HG02588 (cell line): ENCODE measurements around the gene TMEM98.
"Not testable (repeated sequence)": the region's sequence is repeated elsewhere in the genome, so short reads cannot be mapped to it uniquely, and the experiment has no call there.

Experiments
- ATAC-seq: cut with Tn5 transposase; IDR thresholded peaks from one replicate; pipeline ENCODE4 v1.9.1; 2021; ENCODE audit warnings: mild to moderate bottlenecking, moderate library complexity; ENCODE audit not compliant: unreplicated experiment

The TMEM98 gene

DNA sequence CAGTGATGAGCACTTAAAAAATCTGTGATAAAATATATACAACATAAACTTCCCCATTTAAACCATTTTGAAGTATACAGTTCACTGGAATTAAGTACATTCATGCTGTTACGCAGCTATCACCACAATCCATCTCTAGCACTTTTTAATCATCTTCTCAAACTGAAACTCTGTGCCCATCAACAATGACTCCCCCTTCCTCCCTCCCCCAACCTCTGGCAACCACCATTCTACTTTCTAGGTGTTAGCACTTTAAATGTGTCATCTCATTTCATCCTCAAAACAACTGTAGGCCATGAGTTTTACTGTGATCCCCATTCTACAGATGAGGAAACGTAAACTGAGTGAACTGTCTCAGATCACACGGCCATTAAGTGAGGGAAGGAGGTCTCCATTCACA, 13.8 kb upstream of the TMEM98 start:
- no peak for ATAC-seq

DNA sequence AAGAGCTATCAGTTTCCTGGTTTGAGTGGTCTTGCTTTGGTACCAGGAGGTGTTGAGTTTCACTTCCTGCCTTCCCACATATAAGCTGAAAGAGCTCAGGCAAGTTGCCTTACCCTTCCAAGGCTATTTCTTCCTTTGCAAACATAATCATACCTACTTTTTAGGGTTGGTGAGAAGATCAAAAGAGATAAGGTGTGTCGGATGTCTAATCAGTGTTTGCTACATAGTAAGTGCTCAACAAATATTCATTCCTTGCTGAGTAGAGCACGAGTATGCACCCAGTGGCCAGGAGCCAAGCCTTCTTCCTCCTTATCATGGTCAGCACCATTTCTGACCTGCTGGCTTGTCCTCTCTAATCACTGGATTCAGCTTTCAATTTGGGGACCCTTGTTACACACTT, 12.7 kb upstream of the TMEM98 start:
- ATAC-seq: no peak

GRCh38 chr17:32916134-32916533, 11.8 kb upstream of the TMEM98 start:
- no peak for ATAC-seq

GRCh38 chr17:32917081-32917480, 10.9 kb upstream of the TMEM98 start:
- ATAC-seq: no peak

DNA sequence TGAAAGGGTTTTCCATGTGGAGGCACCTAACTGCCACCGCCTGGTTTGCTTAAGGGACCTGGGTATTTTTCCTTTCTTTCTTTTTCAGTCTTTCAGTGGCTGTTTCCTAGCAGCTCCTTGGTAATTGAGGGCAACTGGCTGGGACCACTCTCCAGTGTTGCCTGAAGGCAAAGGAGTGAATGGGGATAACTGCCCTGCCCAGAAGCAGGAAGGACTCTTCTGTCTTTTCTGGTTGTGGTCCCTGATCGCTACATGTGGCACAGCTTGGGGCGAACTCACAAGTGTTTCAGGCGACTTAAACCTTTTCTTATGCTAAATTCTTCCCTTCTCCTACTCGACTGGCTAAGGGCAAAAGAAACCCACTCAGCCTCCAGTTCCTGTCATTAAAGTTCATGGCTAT, 10.1 kb upstream of the TMEM98 start:
- ATAC-seq: no peak

DNA sequence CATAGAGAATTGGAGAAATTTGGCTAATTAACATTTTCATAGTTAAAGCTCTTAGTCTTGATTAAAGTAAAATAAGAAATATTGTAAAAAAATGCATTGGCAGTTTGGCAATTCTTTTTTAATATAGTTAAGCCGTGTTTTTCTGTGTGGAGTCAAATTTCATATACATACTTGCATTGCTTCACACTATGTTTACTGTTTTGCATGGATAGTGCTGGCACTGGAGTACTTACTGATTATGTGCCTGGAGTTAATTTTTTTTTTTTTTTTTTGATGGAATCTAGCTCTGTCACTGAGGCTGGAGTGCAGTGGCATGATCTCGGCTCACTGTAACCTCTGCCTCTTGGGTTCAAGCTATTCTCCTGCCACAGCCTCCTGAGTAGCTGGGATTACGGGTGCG, 8.1 kb upstream of the TMEM98 start:
- ATAC-seq: not testable (repeated sequence)

DNA sequence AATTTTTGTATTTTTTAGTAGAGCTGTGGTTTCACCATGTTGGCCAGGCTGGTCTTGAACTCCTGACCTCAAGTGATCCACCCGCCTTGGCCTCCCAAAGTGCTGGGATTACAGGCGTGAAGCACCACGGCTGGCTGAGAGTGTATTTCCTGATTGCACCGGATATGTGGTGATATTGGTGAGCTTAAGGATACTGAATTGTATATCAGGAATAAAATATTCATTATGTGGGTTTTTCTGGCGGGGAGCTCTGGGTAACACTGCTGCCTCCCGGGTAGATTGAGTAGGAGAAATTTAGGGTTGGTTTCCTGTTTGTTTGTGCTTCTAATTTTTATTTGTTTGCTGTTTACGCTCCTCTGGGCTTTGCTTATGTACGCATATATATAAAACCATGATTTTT, 7.7 kb upstream of the TMEM98 start:
- no peak for ATAC-seq

DNA sequence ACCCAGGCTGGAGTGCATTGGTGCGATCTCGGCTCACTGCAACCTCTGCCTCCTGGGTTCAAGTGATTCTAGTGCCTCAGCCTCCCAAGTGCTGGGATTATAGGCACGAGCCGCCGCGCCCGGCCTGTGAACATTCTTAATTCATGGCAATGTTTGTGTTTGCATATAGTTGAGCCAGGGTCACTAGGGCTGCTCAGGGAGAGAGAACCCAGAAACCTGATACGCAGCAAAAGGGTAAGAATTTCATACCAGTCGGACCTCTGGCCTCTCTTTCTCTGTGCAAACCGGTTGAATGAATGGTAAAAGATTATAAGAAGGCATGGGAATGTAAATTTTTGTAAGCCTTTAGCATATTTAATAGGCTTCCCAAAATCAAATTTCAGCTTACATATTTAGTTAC, 6.9 kb upstream of the TMEM98 start:
- ATAC-seq: no peak

GRCh38 chr17:32923905-32924304, 4.0 kb upstream of the TMEM98 start:
- not testable (repeated sequence) for ATAC-seq

- no peak for ATAC-seq
Measured at GRCh38 chr17:32926183-32926582, 1.8 kb upstream of the TMEM98 start.

GRCh38 chr17:32926789-32927188, 1.2 kb upstream of the TMEM98 start:
- ATAC-seq: not testable (repeated sequence)

GRCh38 chr17:32927201-32927723, 691 bp upstream of the TMEM98 start:
- ATAC-seq: no peak

DNA sequence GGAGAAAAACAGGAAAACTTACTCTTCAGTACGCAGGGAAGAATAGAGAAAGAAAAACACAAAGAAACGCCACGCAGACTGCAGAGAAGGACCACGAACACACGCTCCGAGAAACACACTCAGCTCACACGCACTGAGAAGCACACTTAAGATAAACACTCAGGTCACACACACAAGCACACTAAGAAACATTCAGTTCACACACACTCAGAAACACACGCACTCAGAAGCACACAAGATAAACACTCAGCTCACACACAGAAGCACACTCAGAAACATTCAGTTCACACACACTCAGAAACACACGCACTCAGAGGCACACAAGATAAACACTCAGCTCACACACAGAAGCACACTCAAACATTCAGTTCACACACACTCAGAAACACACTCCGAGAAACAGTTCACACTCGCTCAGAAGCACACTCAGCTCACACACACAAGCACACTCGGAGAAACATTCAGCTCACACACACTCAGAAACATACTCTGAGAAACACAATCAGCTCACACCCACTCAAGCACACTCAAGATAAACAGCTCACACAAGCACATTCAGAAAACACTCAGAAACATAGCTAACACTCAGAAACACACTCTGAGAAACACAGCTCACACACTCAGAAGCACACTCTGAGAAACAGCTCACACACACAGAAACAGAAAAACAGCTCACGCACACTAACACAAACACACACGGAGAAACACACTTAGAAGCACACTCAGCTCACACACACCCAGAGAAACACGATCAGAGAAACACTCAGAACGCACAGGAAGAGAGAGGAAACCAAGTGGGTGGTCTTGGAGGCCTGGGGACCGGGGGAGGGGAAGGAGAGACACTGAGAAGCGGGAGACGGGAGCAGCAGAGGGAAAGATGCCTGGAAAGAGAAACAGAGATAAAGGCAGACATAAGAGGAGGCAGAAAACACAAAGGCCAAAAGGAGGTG, 908 bp downstream of the TMEM98 start:
- ATAC-seq: no peak

DNA sequence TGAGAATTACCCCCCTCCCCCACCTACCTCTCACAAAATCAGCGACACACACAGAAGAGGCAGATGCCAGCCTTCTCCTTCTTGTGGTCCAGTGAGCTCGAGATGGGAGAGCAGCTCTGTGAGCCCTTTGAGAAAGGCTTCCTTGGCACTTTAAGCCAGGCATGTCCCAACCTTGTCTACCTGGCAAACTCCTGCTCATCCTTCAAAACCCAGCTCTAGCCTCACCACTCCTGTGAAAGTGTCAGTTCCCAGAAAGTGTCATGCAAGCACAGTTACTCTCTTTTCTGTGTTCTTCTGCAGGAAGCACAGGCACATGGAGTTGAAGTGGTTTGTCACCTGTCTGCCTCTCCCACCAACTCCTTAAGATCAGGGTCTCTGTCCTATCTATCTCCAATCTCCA, 1.6 kb downstream of the TMEM98 start:
- ATAC-seq: no peak

GRCh38 chr17:32930512-32930911, 2.6 kb downstream of the TMEM98 start:
- no peak for ATAC-seq

DNA sequence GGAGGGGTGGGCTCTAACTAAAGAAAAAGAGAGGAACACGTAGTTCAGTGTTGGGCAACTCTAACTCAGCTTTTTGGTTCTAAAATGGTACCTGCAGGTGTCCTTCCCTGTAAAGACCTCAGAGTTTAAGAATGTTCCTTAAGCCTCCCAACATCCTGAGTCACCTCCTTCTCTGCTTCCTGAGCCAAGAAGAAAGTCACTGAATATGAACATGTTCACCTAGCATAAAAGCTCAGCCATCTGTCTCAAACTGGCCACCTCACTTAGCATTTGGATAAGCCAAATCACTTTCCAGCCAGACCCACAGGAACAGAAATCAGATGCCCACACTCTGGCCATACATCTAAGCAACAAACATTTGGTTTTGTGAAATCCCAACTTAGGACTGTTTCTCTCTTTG, 3.7 kb downstream of the TMEM98 start:
- ATAC-seq: no peak

DNA sequence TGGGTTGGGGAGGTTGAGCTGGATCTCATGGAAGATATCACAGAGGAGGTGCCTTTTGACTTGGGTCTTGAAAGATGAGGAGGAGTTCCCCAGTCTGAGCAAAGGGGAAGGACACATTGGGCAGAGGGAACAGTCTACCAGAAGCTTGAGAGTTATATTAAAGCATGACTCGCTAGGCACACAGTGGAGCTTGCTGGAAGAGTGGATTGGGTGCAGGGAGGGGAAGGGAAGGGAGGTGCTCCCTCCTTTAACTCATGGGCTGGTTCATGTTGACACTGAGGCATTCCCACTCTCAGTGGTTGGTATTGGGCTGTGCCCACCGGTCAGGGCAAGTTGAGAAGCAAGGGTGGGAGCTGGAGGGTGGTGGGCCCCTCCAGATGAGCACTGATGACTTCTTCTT, 5.9 kb downstream of the TMEM98 start:
- ATAC-seq: no peak

GRCh38 chr17:32935726-32936125, 7.8 kb downstream of the TMEM98 start:
- no peak for ATAC-seq

- no peak for ATAC-seq
Measured at GRCh38 chr17:32936186-32936893, 8.4 kb downstream of the TMEM98 start.

DNA sequence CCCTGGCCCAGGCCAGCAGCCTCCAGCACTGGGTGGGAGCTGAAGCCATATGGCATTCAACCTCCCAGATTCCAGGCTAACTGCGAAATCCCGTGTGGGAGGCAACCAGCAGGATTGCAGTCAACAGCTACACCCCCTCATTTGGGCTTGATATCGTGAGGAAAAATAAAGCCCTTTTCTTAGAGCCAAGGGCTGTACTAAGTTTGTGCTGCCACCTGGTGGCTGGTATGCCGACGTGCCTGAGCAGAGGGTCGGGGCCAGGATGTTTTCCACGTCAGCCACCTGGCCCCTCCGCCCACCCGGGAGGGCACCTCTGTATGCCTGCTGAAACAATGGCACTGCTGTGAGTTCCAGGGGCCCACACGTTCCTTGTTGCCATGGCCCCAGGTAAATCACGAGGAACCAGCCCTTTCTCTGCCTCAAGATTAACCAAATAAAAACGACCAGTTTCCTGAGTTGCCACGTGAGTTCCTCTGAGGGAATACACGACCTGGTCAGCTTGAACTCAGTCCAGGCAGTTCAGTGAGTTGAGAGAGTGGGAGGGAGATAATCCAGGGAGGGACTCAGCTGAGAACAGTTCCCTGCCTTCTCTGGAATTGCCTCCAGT, 9.0 kb downstream of the TMEM98 start:
- no peak for ATAC-seq

DNA sequence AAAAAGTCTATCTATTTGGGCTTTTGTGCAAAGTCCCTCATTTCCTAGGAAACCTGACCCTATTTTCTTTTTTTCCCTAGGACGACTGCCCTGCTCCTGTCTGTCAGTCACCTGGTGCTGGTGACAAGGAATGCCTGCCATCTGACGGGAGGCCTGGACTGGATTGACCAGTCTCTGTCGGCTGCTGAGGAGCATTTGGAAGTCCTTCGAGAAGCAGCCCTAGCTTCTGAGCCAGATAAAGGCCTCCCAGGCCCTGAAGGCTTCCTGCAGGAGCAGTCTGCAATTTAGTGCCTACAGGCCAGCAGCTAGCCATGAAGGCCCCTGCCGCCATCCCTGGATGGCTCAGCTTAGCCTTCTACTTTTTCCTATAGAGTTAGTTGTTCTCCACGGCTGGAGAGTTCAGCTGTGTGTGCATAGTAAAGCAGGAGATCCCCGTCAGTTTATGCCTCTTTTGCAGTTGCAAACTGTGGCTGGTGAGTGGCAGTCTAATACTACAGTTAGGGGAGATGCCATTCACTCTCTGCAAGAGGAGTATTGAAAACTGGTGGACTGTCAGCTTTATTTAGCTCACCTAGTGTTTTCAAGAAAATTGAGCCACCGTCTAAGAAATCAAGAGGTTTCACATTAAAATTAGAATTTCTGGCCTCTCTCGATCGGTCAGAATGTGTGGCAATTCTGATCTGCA, 12.9 kb downstream of the TMEM98 start:
- ATAC-seq: no peak
